ENCODE results near the gene EYS. TPM values are rescaled to one million over a fixed set of nuclear protein-coding genes. Genes with fewer than 3 reads are reported as not detected.

The EYS gene
- total and polyA plus RNA-seq, 2 of the 8 experiments (the other 6 are each of a cell fraction or from before 2014, with no cell fraction given), result 0.05 to 0.13 TPM

DNA sequence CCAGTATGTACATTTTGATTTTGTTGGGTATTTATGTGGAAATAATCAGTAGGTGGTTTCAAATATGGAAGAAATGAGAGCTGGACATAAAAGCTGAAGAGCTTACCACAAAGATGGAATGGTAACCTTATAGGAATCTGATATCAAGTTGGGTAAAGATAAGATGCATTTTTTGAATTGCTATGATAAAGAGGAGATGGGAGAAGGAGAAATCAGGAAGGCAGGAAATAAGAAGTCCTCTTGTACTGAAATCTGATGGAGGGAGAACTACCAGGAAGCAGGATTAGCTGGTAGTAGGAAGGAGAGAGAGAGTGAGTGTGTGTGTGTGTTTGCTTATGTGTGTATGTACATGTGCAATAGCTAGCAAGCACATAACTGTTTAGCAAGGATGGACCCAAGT is 1603.0 kb downstream of the EYS start:
- Histone ChIP-seq H3K27me3 (replicated peaks in 1 of 4; ENCODE audit: control insufficient read depth in 3 of 4, extremely low read depth in 1 of 4, insufficient read depth in 3 of 4, low read length in 3 of 4) (no peaks in the 10 kb centered on the region), H4K5ac (ENCODE audit: insufficient read length, low read depth, low read length) (no peak overlapping the region), H2BK12ac (ENCODE audit: low read depth, low read length) (no peak overlapping the region), H3K4me3 (ENCODE audit: extremely low read depth in 1 of 4, insufficient read depth in 2 of 4, low read depth in 3 of 4, low read length in 4 of 4) (no peak overlapping the region), H3K23me2 (ENCODE audit: low read depth, low read length) (no peaks in the 10 kb centered on the region), H3K14ac (ENCODE audit: insufficient read length) (no peak overlapping the region), H3K27ac (ENCODE audit: low read depth, low read length) (no peak overlapping the region), H2BK20ac (ENCODE audit: low read length) (no peak overlapping the region), H3K56ac (replicated peaks; ENCODE audit: insufficient read length, low read depth, low read length) (no peak overlapping the region), H3K79me1 (ENCODE audit: low read depth, low read length) (no peaks in the 10 kb centered on the region), H3K23ac (ENCODE audit: insufficient read length) (no peak overlapping the region), H2AFZ (ENCODE audit: low read length) (no peak overlapping the region), H4K20me1 (replicated peaks in 1 of 2; ENCODE audit: control insufficient read depth in 1 of 2, insufficient read depth in 2 of 2, low read length in 2 of 2) (no peaks in the 10 kb centered on the region), H4K8ac (ENCODE audit: extremely low read depth, insufficient read depth, low read length) (no peak overlapping the region), H3K4me1 (replicated peaks in 1 of 4; ENCODE audit: control insufficient read depth in 3 of 4, insufficient read depth in 4 of 4, low read length in 3 of 4) (0 out of 7 replicates have a peak, but pooled peaks cover 0 to 2% (median 0%) of the 10 kb centered on the region in 4 experiments), H3K9me3 (ENCODE audit: insufficient read depth in 2 of 2, low read depth in 1 of 2, low read length in 1 of 2) (no peaks in the 10 kb centered on the region), H3K9ac (replicated peaks in 1 of 4; ENCODE audit: extremely low read depth in 1 of 4, low read depth in 3 of 4, low read length in 3 of 4) (no peak overlapping the region), H2AK5ac (ENCODE audit: low read depth, low read length) (no peak overlapping the region), H3K79me2 (ENCODE audit: control insufficient read depth in 1 of 2, insufficient read depth in 2 of 2, low read length in 2 of 2) (no peaks in the 10 kb centered on the region), H3K4me2 (ENCODE audit: insufficient read depth in 1 of 2, low read depth in 2 of 2, low read length in 2 of 2) (no peak overlapping the region), H3K18ac (ENCODE audit: extremely low read depth, low read length) (no peak overlapping the region), H4K91ac (replicated peaks; ENCODE audit: insufficient read length, low read length) (no peak overlapping the region), H3K36me3 (ENCODE audit: control insufficient read depth in 2 of 4, insufficient read depth in 4 of 4, low read length in 3 of 4) (no peaks in the 10 kb centered on the region), H2BK5ac (ENCODE audit: low read depth, low read length) (no peak overlapping the region), H2BK120ac (replicated peaks; ENCODE audit: low read depth, low read length) (no peak overlapping the region), H2BK15ac (ENCODE audit: low read length) (no peak overlapping the region), H3K4ac (replicated peaks; ENCODE audit: insufficient read length, low read depth, low read length) (no peak overlapping the region)
- ChIA-PET CTCF (ENCODE audit: partially characterized antibody) (interaction anchor here (0.8 to 1.5 kb wide), 2 partner anchors 21 to 401 kb away, joined by 3 read pairs; no protein-coding TSS in a partner anchor), POLR2A (ENCODE audit: partially characterized antibody) (no interaction called here)
- DNase-seq (ENCODE audit: low read depth in 1 of 2, low spot score in 2 of 2), result no peak
- TF ChIP-seq JUN (IDR thresholded peaks at IDR 0.05; ENCODE audit: low read depth, low read length) (no peak), SP4 (IDR thresholded peaks at IDR 0.05; ENCODE audit: low read length) (no peak), RAD21 (IDR thresholded peaks at IDR 0.05 in 1 of 2, conservative IDR thresholded peaks at IDR 0.05 in 1 of 2; ENCODE audit: low read depth in 2 of 2, low read length in 2 of 2) (no peak), SIX5 (IDR thresholded peaks at IDR 0.05; ENCODE audit: low read depth, low read length) (no peak), EP300 (IDR thresholded peaks at IDR 0.05; ENCODE audit: borderline replicate concordance in 1 of 2, low read depth in 2 of 2, low read length in 2 of 2) (no peak), CBX8 (IDR thresholded peaks at IDR 0.05; ENCODE audit: borderline replicate concordance, low read depth, low read length) (no peak), TCF12 (IDR thresholded peaks at IDR 0.05; ENCODE audit: low read depth, low read length) (no peak), RXRA (IDR thresholded peaks at IDR 0.05; ENCODE audit: insufficient read depth, low read depth, low read length) (no peak)
- FAIRE-seq, result no peak

Measured in H1 (cell line).